Ovary (tissue), 3 donors: ENCODE measurements around the gene ZPR1.

ENCODE experiments used
- EP300 ChIP-seq: sonication (generic); formaldehyde crosslinking; IDR thresholded peaks from one replicate; pipeline ENCODE4 v1.6.1; 2017; ENCODE audit warnings: antibody characterized with exemption
- TF ChIP-seq, protein P1 (sequence below), 3 donors: fragments of 450-650 bp in 2 of 3; fragments of 200-600 bp in 1 of 3; IDR thresholded peaks; one replicate each; pipeline versions ENCODE4 v1.5.1 to v1.8.0; 2016 to 2022; ENCODE audit warnings: antibody characterized with exemption in 3 of 3, mild to moderate bottlenecking in 1 of 3
- donor health status: DM: no; HTN: no; CAD: no.

DNA sequence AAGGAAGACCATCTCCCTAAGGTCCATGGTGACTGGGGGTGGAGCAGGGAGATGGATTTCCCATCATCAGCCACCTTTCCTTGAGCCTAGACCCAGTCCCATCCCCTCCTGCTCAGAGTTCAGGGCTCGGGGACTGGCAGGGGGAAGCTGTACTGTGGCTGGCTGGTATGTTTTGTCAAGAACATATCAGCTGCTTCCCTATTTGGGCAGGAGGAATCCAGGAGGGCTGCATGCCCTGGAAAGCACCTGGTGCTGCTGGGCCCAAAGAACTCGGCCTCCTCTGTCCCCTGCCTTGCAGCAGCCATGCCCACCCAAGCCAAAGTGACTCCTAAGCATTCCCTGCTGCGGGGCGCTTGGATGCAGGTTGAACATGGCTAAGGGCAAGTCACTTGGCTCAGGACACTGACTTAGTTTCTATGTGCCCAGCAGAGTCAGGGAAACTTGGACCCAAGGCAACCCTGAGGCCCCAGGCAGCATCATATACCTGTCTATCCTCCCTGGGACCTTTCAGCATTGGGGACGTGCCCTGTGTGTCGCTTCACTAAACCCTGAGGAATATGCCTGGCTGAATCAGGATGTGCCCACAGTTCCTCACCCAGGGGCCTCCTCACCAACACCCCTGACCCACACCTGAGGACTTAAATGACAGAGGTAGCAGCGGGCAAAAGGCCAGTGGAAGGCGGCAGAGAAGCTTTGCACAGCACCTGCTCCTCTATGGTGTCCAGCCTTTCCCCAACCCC is 58.2 kb downstream of the ZPR1 start:
- TF ChIP-seq, protein P1, sequence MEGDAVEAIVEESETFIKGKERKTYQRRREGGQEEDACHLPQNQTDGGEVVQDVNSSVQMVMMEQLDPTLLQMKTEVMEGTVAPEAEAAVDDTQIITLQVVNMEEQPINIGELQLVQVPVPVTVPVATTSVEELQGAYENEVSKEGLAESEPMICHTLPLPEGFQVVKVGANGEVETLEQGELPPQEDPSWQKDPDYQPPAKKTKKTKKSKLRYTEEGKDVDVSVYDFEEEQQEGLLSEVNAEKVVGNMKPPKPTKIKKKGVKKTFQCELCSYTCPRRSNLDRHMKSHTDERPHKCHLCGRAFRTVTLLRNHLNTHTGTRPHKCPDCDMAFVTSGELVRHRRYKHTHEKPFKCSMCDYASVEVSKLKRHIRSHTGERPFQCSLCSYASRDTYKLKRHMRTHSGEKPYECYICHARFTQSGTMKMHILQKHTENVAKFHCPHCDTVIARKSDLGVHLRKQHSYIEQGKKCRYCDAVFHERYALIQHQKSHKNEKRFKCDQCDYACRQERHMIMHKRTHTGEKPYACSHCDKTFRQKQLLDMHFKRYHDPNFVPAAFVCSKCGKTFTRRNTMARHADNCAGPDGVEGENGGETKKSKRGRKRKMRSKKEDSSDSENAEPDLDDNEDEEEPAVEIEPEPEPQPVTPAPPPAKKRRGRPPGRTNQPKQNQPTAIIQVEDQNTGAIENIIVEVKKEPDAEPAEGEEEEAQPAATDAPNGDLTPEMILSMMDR (IDR thresholded peaks at IDR 0.05): no peak
- no peak for TF ChIP-seq EP300
